ENCODE data around the gene SLC22A31. TPM values are rescaled to one million over a fixed set of nuclear protein-coding genes. Genes with fewer than 3 reads are reported as not detected.

Gene SLC22A31
- total and polyA plus RNA-seq, 12 donors, result 0.28 to 3.2 (median 2.0) TPM; not detected in 5

DNA sequence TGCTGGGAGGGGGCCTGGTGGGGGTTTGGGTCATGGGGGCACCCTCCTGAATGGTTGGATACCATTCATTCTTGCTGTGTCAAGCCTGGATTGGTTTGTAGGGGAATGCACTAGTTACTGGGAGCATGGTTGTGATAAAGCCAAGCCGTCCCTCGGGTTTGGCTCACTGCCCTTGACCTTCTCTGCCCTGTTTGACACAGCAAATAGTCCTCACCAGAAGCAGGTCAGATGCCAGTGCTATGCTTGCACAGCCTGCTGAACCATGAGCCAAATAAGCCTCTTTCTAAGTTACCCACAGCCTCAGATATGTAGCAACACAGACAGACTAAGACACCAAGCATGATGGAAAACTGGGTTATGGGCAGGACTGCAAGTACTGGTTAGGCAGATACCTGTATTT is 31.8 kb upstream of the SLC22A31 start:
- H3K4me3 ChIP-seq, result no peak overlapping the region
- no peaks in the 10 kb centered on the region for H3K9me3 ChIP-seq (replicated peaks in 1 of 3)
- TF ChIP-seq, protein P1, sequence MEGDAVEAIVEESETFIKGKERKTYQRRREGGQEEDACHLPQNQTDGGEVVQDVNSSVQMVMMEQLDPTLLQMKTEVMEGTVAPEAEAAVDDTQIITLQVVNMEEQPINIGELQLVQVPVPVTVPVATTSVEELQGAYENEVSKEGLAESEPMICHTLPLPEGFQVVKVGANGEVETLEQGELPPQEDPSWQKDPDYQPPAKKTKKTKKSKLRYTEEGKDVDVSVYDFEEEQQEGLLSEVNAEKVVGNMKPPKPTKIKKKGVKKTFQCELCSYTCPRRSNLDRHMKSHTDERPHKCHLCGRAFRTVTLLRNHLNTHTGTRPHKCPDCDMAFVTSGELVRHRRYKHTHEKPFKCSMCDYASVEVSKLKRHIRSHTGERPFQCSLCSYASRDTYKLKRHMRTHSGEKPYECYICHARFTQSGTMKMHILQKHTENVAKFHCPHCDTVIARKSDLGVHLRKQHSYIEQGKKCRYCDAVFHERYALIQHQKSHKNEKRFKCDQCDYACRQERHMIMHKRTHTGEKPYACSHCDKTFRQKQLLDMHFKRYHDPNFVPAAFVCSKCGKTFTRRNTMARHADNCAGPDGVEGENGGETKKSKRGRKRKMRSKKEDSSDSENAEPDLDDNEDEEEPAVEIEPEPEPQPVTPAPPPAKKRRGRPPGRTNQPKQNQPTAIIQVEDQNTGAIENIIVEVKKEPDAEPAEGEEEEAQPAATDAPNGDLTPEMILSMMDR (IDR thresholded peaks at IDR 0.05), result no peak
- H3K27me3 ChIP-seq, result no peaks in the 10 kb centered on the region
- intact Hi-C loops (cut with DNase I), result loop anchor here in 1 of 2 donors (10.0 kb wide), 1 partner anchor 413 kb away; no protein-coding TSS in a partner anchor
- 20 to 51% (median 25%) methylated on average over 2 of the region's 2 CpGs for WGBS, 4 donors
- peaks cover 0 to 29% of the 10 kb centered on the region in 2 donors for H3K36me3 ChIP-seq (replicated peaks in 1 of 2)
- DNase-seq, result peak in 3 of 7 donors; percentile 25 to 51 (median 42)
- H3K4me1 ChIP-seq (replicated peaks in 1 of 2), result no peaks in the 10 kb centered on the region
- H3K27ac ChIP-seq, result no peak overlapping the region

DNA sequence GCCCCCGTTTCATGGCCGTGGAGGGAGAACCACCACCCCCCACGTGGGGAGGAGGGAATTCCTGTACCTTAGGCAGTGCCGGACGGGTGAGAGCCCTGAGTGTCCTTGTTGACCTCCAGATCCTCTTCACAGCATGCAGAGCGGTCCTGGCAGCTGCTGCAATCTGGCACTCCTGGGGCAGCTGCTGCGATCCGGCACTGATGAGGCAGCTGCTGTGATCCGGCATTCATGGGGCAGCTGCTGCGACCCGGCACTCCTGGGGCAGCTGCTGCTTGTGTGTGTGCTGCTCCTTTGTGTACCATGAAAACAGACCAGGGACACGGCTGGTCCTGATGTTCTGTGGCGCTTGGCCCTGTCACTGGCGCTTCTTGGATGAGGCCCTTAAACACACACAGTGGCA is 29.9 kb upstream of the SLC22A31 start:
- TF ChIP-seq, protein P1 (IDR thresholded peaks at IDR 0.05), result no peak
- no peak for TF ChIP-seq POLR2A (IDR thresholded peaks at IDR 0.05)
- H3K27me3 ChIP-seq, result no peaks in the 10 kb centered on the region
- no peaks in the 10 kb centered on the region for H3K9me3 ChIP-seq (replicated peaks in 1 of 3)
- 92 to 100% (median 94%) methylated on average over 5 to 14 of the region's 14 CpGs for WGBS, 4 donors
- no peaks in the 10 kb centered on the region for H3K4me1 ChIP-seq (replicated peaks in 1 of 2)
- no peak overlapping the region for H3K4me3 ChIP-seq
- peaks cover 0 to 47% of the 10 kb centered on the region in 2 donors for H3K36me3 ChIP-seq (replicated peaks in 1 of 2)
- DNase-seq, result no peak
- intact Hi-C loops (cut with DNase I), result loop anchor here in 1 of 2 donors (10.0 kb wide), 1 partner anchor 415 kb away; no protein-coding TSS in a partner anchor
- H3K27ac ChIP-seq, result no peak overlapping the region

DNA sequence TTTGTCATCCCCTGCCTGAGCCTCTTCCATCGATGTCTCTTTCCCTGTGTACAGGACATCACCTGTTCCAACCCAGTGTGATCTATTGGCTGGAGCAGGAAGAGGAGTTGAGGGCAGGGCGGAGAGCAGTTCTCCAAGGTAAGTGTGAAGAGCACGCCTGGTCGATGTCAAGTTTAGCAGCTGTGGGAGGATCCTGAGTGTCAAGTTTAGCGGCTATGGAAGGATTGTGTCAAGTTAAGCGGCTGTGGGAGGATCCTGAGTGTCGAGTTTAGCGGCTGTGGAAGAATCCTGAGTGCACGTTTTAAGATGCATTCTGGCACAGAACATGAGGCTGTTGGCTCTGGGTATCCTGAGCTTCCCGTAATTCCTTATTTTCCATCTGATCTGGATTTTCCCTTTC is 24.3 kb upstream of the SLC22A31 start:
- peaks cover 0 to 67% of the 10 kb centered on the region in 2 donors for H3K36me3 ChIP-seq (replicated peaks in 1 of 2)
- H3K9me3 ChIP-seq (replicated peaks in 1 of 3), result no peaks in the 10 kb centered on the region
- DNase-seq, result no peak
- H3K4me1 ChIP-seq (replicated peaks in 1 of 2), result no peaks in the 10 kb centered on the region
- TF ChIP-seq, protein P1 (IDR thresholded peaks at IDR 0.05), result no peak
- no peak for TF ChIP-seq POLR2A (IDR thresholded peaks at IDR 0.05)
- no peak overlapping the region for H3K27ac ChIP-seq
- H3K27me3 ChIP-seq, result no peaks in the 10 kb centered on the region
- no peak overlapping the region for H3K4me3 ChIP-seq
- intact Hi-C loops (cut with DNase I), result no loop called here
- 94 to 98% (median 96%) methylated on average over 10 of the region's 10 CpGs for WGBS, 4 donors

DNA sequence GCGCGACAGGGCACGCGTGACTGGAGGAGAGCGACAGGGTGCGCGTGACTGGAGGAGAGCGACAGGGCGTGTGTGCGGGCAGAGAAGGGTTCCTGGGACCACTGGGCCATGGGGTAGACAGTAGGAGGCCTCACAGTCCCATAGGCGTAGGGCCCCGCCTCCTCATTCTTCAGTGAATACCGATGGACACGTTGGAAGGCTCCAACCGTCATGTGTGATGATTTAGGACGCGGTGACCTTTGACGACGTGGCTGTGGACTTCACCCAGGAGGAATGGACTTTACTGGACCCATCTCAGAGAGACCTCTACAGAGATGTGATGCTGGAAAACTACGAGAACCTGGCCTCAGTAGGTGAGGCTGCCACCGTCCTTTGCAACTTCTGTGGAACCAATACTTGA is 22.6 kb upstream of the SLC22A31 start:
- WGBS, 4 donors, result 88 to 92% (median 91%) methylated on average over 21 of the region's 21 CpGs
- DNase-seq, result no peak
- Histone ChIP-seq H3K36me3 (replicated peaks in 1 of 2) (peaks cover 0 to 57% of the 10 kb centered on the region in 2 donors), H3K9me3 (replicated peaks in 1 of 3) (no peaks in the 10 kb centered on the region), H3K4me1 (replicated peaks in 1 of 2) (peaks cover 7 to 15% of the 10 kb centered on the region in 2 donors), H3K27me3 (no peaks in the 10 kb centered on the region), H3K4me3 (no peak overlapping the region), H3K27ac (no peak overlapping the region)
- TF ChIP-seq, protein P1 (IDR thresholded peaks at IDR 0.05), result no peak
- no peak for TF ChIP-seq POLR2A (IDR thresholded peaks at IDR 0.05)
- intact Hi-C loops (cut with DNase I), result no loop called here
